IPS DF 4.7 (cell line): Measurements from ENCODE around the gene MBNL1.
"Not testable (repeated sequence)": the region's sequence is repeated elsewhere in the genome, so short reads cannot be mapped to it uniquely, and the experiment has no call there.

Experiments used
- DNase-seq: peaks from one replicate; pipeline ENCODE4 v3.0.0-alpha.2; 2013; ENCODE audit warnings: low spot score; ENCODE audit errors: extremely low read depth

MBNL1 gene

GRCh38 chr3:152375546-152375945 is 106.8 kb downstream of the MBNL1 start:
- no peak for DNase-seq

DNA sequence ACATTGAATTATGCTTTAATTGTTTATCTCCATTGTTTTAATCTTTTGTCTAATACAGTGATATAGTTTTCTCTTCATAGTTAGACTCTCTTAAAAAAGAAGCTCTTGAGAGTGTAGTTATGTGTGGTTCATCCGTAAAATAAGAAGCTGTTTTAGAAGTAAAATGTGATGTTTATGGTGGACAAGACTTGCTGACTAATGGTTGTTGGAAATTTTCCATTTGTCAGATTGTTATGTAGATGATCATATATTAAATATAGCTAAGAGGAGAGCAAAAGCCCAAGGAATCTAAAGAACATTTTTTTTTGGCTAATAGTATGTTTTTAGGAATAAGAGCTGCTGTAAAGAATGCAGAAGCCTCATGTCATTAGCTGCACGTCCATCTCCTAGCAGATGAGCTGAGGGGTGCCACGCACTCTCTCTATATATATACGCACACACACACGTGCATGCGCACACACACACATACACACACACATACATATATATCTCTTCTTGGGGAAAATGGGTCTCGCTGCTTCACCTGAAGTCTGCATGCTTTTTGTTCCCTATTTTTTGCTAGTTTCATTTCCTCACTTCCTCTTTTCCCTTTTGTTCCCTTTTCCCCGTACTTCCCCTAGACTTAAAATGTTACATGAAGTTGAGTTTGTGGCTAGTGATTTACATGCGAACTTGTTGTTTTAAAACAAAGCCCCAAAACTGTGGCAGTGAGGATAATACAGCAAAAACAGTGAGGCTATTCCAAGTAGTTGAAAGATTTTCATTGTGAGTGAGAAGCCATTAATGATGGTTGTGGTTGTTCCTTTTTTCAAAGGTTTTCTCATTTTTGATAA is 107.8 kb downstream of the MBNL1 start:
- DNase-seq, result no peak

- no peak for DNase-seq
These were observed 108.4 kb downstream of the MBNL1 start for GRCh38 chr3:152377184-152377570.

GRCh38 chr3:152379415-152380042 is 110.8 kb downstream of the MBNL1 start:
- no peak for DNase-seq

GRCh38 chr3:152380043-152380442 is 111.3 kb downstream of the MBNL1 start:
- no peak for DNase-seq

- no peak for DNase-seq
These were observed 113.2 kb downstream of the MBNL1 start for GRCh38 chr3:152381881-152382295.

DNA sequence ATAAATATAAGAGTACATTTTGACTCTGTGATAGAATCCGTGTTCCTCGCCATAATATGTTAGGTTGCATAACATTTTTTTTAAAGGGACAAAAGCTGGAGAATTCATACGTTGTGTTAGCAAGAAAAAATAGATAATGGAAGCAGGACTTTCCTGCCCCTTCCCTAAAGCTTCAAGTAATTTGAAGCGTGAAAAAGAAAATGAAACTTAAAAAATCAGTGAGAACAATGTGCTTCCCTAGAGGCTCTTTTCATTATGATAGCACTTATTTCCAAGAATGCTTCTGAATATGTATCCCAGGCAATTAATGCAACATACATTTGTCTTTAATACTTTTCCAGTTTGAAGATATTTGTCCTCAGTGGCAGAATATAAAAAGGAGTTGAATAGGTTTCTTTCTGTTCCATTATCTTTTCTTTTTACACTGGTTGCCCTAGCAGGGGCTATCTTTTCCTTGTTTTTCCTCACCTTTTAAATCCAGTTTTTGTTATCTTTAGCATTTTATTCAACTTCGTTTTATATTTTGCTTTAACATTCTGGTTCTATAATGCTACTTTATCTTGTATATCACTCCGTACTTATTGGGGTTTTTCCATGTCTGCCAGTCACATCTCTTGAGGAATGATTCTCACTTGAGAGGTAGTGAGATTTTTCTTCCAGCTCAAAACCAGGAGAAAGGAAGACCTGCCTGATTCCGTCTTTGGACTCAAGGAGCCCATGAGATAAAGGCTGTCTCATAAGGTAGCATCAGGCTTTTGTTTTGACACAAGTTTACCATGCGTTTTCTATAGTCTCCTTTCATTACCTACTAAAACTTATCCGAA is 113.8 kb downstream of the MBNL1 start:
- no peak for DNase-seq

GRCh38 chr3:152383136-152383606 is 114.4 kb downstream of the MBNL1 start:
- DNase-seq, result no peak

GRCh38 chr3:152384412-152384811 is 115.7 kb downstream of the MBNL1 start:
- no peak for DNase-seq

DNA sequence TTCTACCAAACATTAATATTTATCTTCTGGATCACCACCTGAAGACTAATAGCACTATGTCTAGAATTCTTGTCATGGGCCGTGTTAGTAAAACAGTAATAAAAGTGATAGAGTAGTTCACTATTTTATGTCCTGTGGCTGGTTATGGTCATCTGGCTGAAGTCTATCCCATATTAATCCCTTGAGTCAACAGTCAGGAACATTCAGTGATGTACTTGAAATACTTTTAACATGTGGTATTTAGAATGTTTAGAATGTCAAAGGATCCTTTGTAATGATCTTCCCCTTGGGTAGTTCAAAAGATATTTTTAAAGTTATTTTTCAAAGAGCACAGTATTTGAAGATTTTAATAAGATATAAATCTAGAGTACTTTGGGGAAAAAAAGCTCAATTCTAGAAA is 117.0 kb downstream of the MBNL1 start:
- no peak for DNase-seq

GRCh38 chr3:152386208-152386607 is 117.5 kb downstream of the MBNL1 start:
- no peak for DNase-seq

DNA sequence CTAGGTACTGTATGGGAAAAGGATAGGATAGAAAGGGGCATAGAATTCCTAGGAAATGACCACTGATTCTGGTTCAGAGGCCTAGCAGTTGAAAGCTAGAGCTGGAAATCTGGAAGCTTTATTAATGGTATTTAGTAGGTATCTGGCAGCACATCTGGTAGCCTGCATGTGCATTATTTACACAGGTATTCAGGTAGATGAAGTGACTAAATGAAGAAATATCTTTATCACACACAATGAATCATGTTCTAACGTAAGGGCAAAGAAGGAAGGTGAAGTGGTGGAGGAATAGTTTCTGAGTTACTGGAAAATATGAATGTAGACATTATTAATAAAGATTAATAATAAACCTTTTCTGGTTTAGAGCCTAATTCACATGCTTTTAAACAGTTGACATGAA is 119.9 kb downstream of the MBNL1 start:
- no peak for DNase-seq

GRCh38 chr3:152389316-152389934 is 120.7 kb downstream of the MBNL1 start:
- DNase-seq, result no peak

- DNase-seq, result no peak
These were observed 121.9 kb downstream of the MBNL1 start for GRCh38 chr3:152390647-152391046.

DNA sequence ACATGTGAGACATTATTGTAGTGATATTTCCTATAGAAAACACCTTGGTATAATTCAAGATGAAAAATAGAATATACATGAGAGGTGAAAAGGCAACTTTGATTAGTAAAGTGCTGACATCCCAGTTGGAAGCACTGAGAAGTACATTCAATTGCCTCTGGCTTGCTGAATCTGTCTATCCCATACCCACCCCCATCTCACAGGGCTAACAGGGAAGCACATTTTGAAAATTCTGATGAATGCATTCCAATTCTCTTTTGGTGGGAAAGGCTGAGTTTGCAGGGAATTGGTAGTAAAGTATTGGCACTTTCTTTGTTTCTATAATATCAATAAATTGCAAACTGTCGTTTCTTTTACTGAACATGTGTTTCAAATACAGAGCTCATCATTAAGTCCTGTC is 122.9 kb downstream of the MBNL1 start:
- no peak for DNase-seq

- no peak for DNase-seq
These were observed 123.6 kb downstream of the MBNL1 start for GRCh38 chr3:152392272-152392880.

GRCh38 chr3:152394246-152394645 is 125.5 kb downstream of the MBNL1 start:
- no peak for DNase-seq

DNA sequence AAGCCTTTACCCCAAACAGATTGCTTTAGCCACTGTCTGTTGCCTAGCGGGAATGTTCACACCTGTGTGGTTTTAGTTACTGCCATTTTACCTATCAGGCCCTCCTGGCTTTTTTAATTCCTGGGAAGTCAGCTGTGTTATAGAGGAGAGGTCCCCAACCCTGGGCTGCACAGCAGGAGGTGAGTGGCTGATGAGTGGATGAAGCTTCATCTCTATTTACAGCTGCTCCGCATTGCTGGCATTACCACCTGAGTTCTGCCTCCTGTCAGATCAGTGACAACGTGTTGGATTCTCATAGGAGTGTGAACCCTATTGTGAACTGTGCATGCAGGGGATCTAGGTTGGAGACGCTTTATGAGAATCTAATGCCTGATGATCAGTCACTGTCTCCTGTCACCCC is 127.0 kb downstream of the MBNL1 start:
- DNase-seq, result no peak

DNA sequence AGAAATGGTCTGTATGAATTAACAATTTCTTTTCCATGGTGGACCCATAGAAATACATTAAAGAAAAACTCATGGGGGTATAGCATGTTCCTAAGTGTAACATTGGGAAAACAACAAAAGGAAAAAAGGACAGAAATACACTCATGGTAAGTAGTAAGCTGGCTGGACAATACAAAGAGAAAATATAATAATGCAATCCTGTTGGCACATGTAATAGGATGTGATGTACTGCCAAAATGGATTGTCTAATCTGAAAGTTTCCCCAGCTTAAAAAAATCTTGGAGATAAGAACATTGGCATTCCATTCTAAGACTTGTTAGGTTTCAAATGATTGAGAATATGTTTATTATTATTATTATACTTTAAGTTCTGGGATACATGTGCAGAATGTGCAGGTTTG is 128.1 kb downstream of the MBNL1 start:
- DNase-seq, result no peak

GRCh38 chr3:152397348-152397747 is 128.6 kb downstream of the MBNL1 start:
- not testable (repeated sequence) for DNase-seq

GRCh38 chr3:152398495-152398894 is 129.8 kb downstream of the MBNL1 start:
- DNase-seq, result no peak
